Measurements from ENCODE around the gene TRAT1.

Gene TRAT1

DNA sequence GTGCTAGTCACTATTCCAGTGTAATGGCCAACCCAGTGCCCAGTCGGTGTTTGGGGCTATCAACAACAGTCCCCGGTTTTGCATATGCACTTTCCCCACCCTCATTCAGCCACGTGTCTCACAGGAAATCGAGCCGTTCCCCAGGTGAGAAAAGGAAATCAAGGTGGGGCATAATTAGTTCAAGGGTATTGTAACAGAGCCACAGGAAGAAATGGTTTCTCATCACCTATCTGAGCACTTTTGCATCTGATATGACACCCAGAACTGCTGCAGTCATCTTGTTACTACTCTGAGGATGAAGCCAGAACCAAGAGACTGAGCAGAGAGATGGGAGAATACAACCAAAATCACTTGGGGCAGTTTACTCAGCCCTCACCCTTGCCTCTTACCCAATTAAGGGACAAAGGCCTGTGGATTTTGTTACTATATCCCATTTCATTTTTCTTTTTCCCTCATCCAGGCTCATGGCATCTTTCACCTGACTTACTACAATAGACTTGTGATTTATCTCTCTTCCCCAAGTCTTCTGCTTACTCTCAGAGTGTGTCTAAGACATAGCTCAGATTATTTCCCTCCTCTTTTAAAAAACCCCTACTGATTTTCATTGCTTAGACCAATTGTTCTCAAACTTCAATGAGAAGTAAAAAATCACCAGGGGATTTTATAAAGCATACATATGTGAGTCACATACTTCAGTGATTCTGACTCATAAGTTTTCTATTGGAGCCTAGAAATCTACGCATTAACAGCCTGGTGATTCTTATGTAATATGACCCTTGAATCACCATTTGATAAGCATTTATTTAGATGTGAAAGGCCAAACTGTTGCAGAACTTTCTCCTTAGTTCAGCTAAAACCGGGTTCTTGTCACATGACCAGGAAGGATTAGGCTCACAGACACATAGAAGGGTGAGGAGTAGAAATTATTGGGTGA, 40.5 kb downstream of the TRAT1 start:
- no peak for ATAC-seq (ENCODE audit: insufficient read depth, low read depth)
- no peak overlapping the region for H3K27ac ChIP-seq (ENCODE audit: low read length)
- H3K27me3 ChIP-seq (ENCODE audit: insufficient read depth, low read length, poor library complexity), result no peaks in the 10 kb centered on the region
- no peak for DNase-seq
- no peak overlapping the region for H3K4me2 ChIP-seq (ENCODE audit: insufficient read depth, low read length)
- no peak overlapping the region for H3K4me3 ChIP-seq (ENCODE audit: low read depth in 1 of 2, low read length in 2 of 2)
- H4K20me1 ChIP-seq (ENCODE audit: insufficient read depth, low read length), result no peaks in the 10 kb centered on the region
- no peaks in the 10 kb centered on the region for H3K79me2 ChIP-seq (ENCODE audit: insufficient read depth, low read length)
- H2AFZ ChIP-seq (ENCODE audit: low read depth, low read length), result no peak overlapping the region
- H3K4me1 ChIP-seq (ENCODE audit: insufficient read depth, low read length), result no peaks in the 10 kb centered on the region
- H3K9me3 ChIP-seq (ENCODE audit: insufficient read depth, low read length, severe bottlenecking), result no peaks in the 10 kb centered on the region
- no peak for TF ChIP-seq EZH2 (IDR thresholded peaks at IDR 0.05; ENCODE audit: borderline replicate concordance, low read depth, low read length, severe bottlenecking)
- TF ChIP-seq, protein P1, sequence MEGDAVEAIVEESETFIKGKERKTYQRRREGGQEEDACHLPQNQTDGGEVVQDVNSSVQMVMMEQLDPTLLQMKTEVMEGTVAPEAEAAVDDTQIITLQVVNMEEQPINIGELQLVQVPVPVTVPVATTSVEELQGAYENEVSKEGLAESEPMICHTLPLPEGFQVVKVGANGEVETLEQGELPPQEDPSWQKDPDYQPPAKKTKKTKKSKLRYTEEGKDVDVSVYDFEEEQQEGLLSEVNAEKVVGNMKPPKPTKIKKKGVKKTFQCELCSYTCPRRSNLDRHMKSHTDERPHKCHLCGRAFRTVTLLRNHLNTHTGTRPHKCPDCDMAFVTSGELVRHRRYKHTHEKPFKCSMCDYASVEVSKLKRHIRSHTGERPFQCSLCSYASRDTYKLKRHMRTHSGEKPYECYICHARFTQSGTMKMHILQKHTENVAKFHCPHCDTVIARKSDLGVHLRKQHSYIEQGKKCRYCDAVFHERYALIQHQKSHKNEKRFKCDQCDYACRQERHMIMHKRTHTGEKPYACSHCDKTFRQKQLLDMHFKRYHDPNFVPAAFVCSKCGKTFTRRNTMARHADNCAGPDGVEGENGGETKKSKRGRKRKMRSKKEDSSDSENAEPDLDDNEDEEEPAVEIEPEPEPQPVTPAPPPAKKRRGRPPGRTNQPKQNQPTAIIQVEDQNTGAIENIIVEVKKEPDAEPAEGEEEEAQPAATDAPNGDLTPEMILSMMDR (IDR thresholded peaks at IDR 0.05; ENCODE audit: borderline replicate concordance, extremely low read depth, low read length, poor library complexity, severe bottlenecking), result no peak
- H3K36me3 ChIP-seq (ENCODE audit: insufficient read depth, low read length), result peaks cover 64% of the 10 kb centered on the region
- no peak overlapping the region for H3K9ac ChIP-seq (ENCODE audit: low read depth, low read length)

DNA sequence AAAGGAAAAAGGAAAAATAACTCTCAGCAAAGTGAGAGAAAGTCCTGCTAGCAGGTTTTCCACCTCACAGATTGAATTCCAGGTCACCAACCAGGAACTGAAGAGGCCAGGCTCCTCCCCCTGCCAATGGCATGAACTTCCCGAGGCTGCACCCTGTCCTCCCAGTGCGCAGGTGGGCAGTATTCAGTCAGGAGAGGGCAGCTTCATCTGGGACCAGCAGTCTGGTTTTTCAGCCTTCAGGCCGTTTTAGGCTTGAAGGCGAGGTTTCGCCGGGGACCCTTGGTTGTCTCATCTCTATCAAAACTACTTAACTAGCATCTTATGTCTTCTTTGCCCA, 41.2 kb downstream of the TRAT1 start:
- Histone ChIP-seq H3K79me2 (ENCODE audit: insufficient read depth, low read length) (no peaks in the 10 kb centered on the region), H3K4me2 (ENCODE audit: insufficient read depth, low read length) (no peak overlapping the region), H2AFZ (ENCODE audit: low read depth, low read length) (no peak overlapping the region), H3K27ac (ENCODE audit: low read length) (no peak overlapping the region), H3K27me3 (ENCODE audit: insufficient read depth, low read length, poor library complexity) (no peaks in the 10 kb centered on the region), H3K36me3 (ENCODE audit: insufficient read depth, low read length) (peaks cover 58% of the 10 kb centered on the region), H4K20me1 (ENCODE audit: insufficient read depth, low read length) (no peaks in the 10 kb centered on the region), H3K9ac (ENCODE audit: low read depth, low read length) (no peak overlapping the region), H3K4me3 (ENCODE audit: low read depth in 1 of 2, low read length in 2 of 2) (no peak overlapping the region), H3K4me1 (ENCODE audit: insufficient read depth, low read length) (no peaks in the 10 kb centered on the region), H3K9me3 (ENCODE audit: insufficient read depth, low read length, severe bottlenecking) (no peaks in the 10 kb centered on the region)
- ATAC-seq (ENCODE audit: insufficient read depth, low read depth) (no peak), DNase-seq (no peak)
- TF ChIP-seq EZH2 (IDR thresholded peaks at IDR 0.05; ENCODE audit: borderline replicate concordance, low read depth, low read length, severe bottlenecking), result no peak
- TF ChIP-seq, protein P1 (IDR thresholded peaks at IDR 0.05; ENCODE audit: borderline replicate concordance, extremely low read depth, low read length, poor library complexity, severe bottlenecking), result no peak

DNA sequence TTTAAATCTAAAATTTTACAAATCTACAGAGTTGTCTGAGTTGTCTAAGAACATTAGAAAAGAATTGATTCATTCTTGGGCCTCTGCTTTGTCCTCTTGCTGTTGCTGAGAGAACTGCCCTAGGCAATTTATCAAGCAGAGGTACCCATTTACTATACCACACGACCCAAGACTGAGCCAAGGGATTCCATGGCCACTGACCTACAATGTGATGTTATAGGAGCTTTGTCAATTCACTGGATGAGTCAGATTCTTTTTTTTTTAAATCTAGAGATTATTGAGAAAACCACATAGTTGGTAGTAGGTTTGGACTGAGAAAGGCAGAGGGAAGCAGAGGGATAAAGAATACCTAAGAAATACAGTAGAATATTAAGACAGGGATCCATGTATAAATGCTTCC, 55.3 kb downstream of the TRAT1 start:
- Histone ChIP-seq H3K4me2 (ENCODE audit: insufficient read depth, low read length) (no peak overlapping the region), H3K27me3 (ENCODE audit: insufficient read depth, low read length, poor library complexity) (no peaks in the 10 kb centered on the region), H3K4me3 (ENCODE audit: low read depth in 1 of 2, low read length in 2 of 2) (no peak overlapping the region), H3K79me2 (ENCODE audit: insufficient read depth, low read length) (no peaks in the 10 kb centered on the region), H3K9me3 (ENCODE audit: insufficient read depth, low read length, severe bottlenecking) (no peaks in the 10 kb centered on the region), H3K4me1 (ENCODE audit: insufficient read depth, low read length) (no peaks in the 10 kb centered on the region; the same call in 1 of the 2 replicates), H3K9ac (ENCODE audit: low read depth, low read length) (no peak overlapping the region), H4K20me1 (ENCODE audit: insufficient read depth, low read length) (no peaks in the 10 kb centered on the region), H2AFZ (ENCODE audit: low read depth, low read length) (no peak overlapping the region), H3K27ac (ENCODE audit: low read length) (no peak overlapping the region), H3K36me3 (ENCODE audit: insufficient read depth, low read length) (no peaks in the 10 kb centered on the region)
- DNase-seq, result no peak
- TF ChIP-seq EZH2 (IDR thresholded peaks at IDR 0.05; ENCODE audit: borderline replicate concordance, low read depth, low read length, severe bottlenecking), result no peak
- TF ChIP-seq, protein P1 (IDR thresholded peaks at IDR 0.05; ENCODE audit: borderline replicate concordance, extremely low read depth, low read length, poor library complexity, severe bottlenecking), result no peak
- ATAC-seq (ENCODE audit: insufficient read depth, low read depth), result no peak

Measured in DND-41 (cell line).